Ascending aorta (tissue), 2 donors: ENCODE measurements around the gene TMEM8B. TPM values are rescaled to one million over a fixed set of nuclear protein-coding genes. Genes with fewer than 3 reads are reported as not detected.
A peak's percentile ranks its signal among the peaks of the same experiment; 100 is the strongest.

Experiments used
- DNase-seq, 2 donors: peaks; one replicate each; pipeline ENCODE4 v3.0.0-alpha.2; 2019; ENCODE audit warnings: low spot score in 2 of 2
- H3K27ac ChIP-seq, 2 donors: fragments of 200-600 bp; sonication (generic); one replicate each; pipeline ENCODE4 v1.5.1; 2016 to 2017; ENCODE audit warnings: mild to moderate bottlenecking in 1 of 2
- H3K27me3 ChIP-seq: fragments of 200-600 bp; sonication (generic); one replicate; pipeline ENCODE4 v1.5.1; 2017
- H3K36me3 ChIP-seq, 2 donors: fragments of 200-600 bp; sonication (generic); one replicate each; pipeline ENCODE4 v1.5.1; 2016
- H3K4me1 ChIP-seq, 2 donors: fragments of 200-600 bp; sonication (generic); one replicate each; pipeline ENCODE4 v1.5.1; 2016 to 2017; ENCODE audit warnings: mild to moderate bottlenecking in 1 of 2
- H3K4me3 ChIP-seq, 2 donors: fragments of 200-600 bp; sonication (generic); one replicate each; pipeline ENCODE4 v1.5.1; 2016 to 2017; ENCODE audit warnings: mild to moderate bottlenecking in 1 of 2
- H3K9me3 ChIP-seq, 2 donors: fragments of 200-600 bp; sonication (generic); one replicate each; pipeline ENCODE4 v1.5.1; 2016
- intact Hi-C: fragments of 100-400 bp; cut with DNase I; formaldehyde crosslinking; loops from one replicate; pipeline ENCODE4 v1.15.1; 2023
- total RNA-seq: library from RNA; depleted of rRNA; stranded (reverse); fragments of >200 nt; gene quantifications from one replicate; pipeline ENCODE4 v1.1.0, GENCODE V29; 2016
- TF ChIP-seq, protein P1 (sequence below), 3 experiments: fragments of 200-600 bp in 2 of 3; fragments of 450-650 bp in 1 of 3; sonication (generic) in 2 of 3; IDR thresholded peaks; one replicate each; pipeline ENCODE4 v1.5.1; 2016 to 2019; ENCODE audit warnings: antibody characterized with exemption in 3 of 3, mild to moderate bottlenecking in 1 of 3, moderate library complexity in 1 of 3

The TMEM8B gene
- total RNA-seq, 1 donor from 2014 or later, result 37.3 TPM

- peaks cover 49 to 63% of the 10 kb centered on the region in 2 donors for H3K4me1 ChIP-seq
- no peaks in the 10 kb centered on the region for H3K36me3 ChIP-seq
- H3K27ac ChIP-seq, result peak overlapping the region; percentile 84 to 98
- TF ChIP-seq, protein P1, sequence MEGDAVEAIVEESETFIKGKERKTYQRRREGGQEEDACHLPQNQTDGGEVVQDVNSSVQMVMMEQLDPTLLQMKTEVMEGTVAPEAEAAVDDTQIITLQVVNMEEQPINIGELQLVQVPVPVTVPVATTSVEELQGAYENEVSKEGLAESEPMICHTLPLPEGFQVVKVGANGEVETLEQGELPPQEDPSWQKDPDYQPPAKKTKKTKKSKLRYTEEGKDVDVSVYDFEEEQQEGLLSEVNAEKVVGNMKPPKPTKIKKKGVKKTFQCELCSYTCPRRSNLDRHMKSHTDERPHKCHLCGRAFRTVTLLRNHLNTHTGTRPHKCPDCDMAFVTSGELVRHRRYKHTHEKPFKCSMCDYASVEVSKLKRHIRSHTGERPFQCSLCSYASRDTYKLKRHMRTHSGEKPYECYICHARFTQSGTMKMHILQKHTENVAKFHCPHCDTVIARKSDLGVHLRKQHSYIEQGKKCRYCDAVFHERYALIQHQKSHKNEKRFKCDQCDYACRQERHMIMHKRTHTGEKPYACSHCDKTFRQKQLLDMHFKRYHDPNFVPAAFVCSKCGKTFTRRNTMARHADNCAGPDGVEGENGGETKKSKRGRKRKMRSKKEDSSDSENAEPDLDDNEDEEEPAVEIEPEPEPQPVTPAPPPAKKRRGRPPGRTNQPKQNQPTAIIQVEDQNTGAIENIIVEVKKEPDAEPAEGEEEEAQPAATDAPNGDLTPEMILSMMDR (IDR thresholded peaks at IDR 0.05), result no peak
- intact Hi-C loops, result loop anchor here (10.0 kb wide), 3 partner anchors 250 to 410 kb away; partner anchors contain the start of genes CCDC107, CCIN, RMRP and RUSC2
- H3K27me3 ChIP-seq, result no peaks in the 10 kb centered on the region
- H3K4me3 ChIP-seq, result peak overlapping the region in 1 of 2 donors; percentile 39
- DNase-seq, result no peak
- no peaks in the 10 kb centered on the region for H3K9me3 ChIP-seq
Measured at GRCh38 chr9:35905051-35905781, 76.2 kb downstream of the TMEM8B start.

GRCh38 chr9:35905912-35906679 lies 77.1 kb downstream of the TMEM8B start, which contains the start of gene HRCT1:
HRCT1 (plus strand) TSS chr9:35906202; CDS start chr9:35906288, 86 bp downstream.
- Histone ChIP-seq H3K4me3 (peak within 1 kb of the TSS; percentile 39 to 41), H3K27me3 (no peaks in the 10 kb centered on the region), H3K27ac (peak within 1 kb of the TSS; percentile 84 to 98), H3K36me3 (no peaks in the 10 kb centered on the region), H3K4me1 (peaks cover 52 to 71% of the 10 kb centered on the region in 2 donors), H3K9me3 (no peaks in the 10 kb centered on the region)
- peak; percentile 62 to 95 for DNase-seq
- TF ChIP-seq, protein P1 (IDR thresholded peaks at IDR 0.05), result no peak
- intact Hi-C loops, result loop anchor here (1.0 to 10.0 kb wide), 4 partner anchors 119 to 411 kb away; partner anchors contain the start of genes CCDC107, CCIN, RMRP and RUSC2

DNA sequence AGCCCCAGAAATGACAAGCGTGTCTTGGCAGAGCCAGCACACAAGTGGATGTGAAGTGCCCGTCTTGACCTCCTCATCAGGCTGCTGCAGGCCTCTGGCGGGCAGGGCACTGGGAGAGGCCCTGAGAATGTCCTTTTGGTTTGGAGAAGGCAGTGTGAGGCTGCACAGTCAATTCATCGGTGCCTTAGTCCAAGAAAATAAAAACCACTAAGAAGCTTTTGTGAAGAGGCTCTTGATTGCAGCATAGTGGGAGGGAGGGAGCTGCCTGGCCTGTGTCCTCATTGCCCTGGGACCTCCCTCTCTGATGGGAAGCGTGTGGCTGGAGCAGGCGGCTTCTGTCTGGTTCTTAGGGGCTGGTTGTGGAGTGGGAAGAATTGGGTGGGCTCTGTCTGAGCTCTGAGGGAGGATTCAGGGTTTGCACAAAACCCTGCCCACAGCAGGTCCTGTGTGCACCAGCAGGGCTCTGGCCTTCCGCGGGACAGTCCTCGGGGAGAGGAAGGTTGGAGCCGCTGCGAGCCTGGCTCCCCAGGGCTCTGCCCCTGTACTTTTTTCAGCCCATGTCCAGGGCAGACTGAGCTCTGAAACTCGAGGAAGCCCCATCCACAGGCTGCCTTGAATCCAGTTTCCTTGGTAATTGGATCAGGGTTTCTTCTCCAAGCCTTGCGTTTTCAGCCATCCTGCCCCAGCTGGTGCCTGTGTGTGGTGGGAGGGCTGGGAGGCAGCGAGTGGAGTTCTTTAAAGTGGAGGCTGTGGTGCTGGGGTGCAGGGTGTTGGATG lies 78.1 kb downstream of the TMEM8B start:
- DNase-seq, result peak in 1 of 2 donors; percentile 87

GRCh38 chr9:35907711-35908503 lies 78.9 kb downstream of the TMEM8B start:
- H3K36me3 ChIP-seq, result no peaks in the 10 kb centered on the region
- H3K27ac ChIP-seq, result peak overlapping the region; percentile 84 to 98
- intact Hi-C loops, result loop anchor here (1.0 to 10.0 kb wide), 4 partner anchors 28 to 413 kb away; partner anchors contain the start of genes CCDC107, CCIN, RMRP and RUSC2
- peaks cover 56 to 83% of the 10 kb centered on the region in 2 donors for H3K4me1 ChIP-seq
- H3K9me3 ChIP-seq, result no peaks in the 10 kb centered on the region
- H3K27me3 ChIP-seq, result no peaks in the 10 kb centered on the region
- peak overlapping the region; percentile 39 to 41 for H3K4me3 ChIP-seq
- TF ChIP-seq, protein P1 (IDR thresholded peaks at IDR 0.05), result peak in 1 of 3 experiments; percentile 17
- peak; percentile 46 to 91 for DNase-seq

More for the DNA sequence above, 78.1 kb downstream of the TMEM8B start:
- intact Hi-C loops, result loop anchor here (1.0 to 10.0 kb wide), 5 partner anchors 29 to 412 kb away; partner anchors contain the start of genes CCDC107, CCIN, RMRP and RUSC2
- Histone ChIP-seq H3K36me3 (no peaks in the 10 kb centered on the region), H3K27ac (peak overlapping the region; percentile 84 to 98), H3K4me3 (peak overlapping the region; percentile 39 to 41), H3K27me3 (no peaks in the 10 kb centered on the region), H3K9me3 (no peaks in the 10 kb centered on the region), H3K4me1 (peaks cover 56 to 80% of the 10 kb centered on the region in 2 donors)
- TF ChIP-seq, protein P1 (IDR thresholded peaks at IDR 0.05), result no peak
